Measurements from ENCODE around the gene LASP1. TPM values are rescaled to one million over a fixed set of nuclear protein-coding genes. Genes with fewer than 3 reads are reported as not detected.

Gene LASP1
- total RNA-seq, 1 donor from 2014 or later = 66.6 TPM

- Mint-ChIP-seq H3K4me1 (ENCODE audit: low read depth, unreplicated experiment) (peaks cover 13% of the 10 kb centered on the region), H3K4me3 (ENCODE audit: unreplicated experiment) (no peak overlapping the region), H3K36me3 (ENCODE audit: unreplicated experiment) (no peaks in the 10 kb centered on the region), H3K9me3 (ENCODE audit: unreplicated experiment) (peaks cover 11% of the 10 kb centered on the region), H3K27ac (ENCODE audit: unreplicated experiment) (no peak overlapping the region), H3K27me3 (ENCODE audit: unreplicated experiment) (no peaks in the 10 kb centered on the region)
- DNase-seq = no peak
- TF ChIP-seq CTCF (IDR thresholded peaks at IDR 0.05; ENCODE audit: partially characterized antibody, unreplicated experiment) = no peak
These were observed 21.3 kb upstream of the LASP1 start for GRCh38 chr17:38848557-38848891.

DNA sequence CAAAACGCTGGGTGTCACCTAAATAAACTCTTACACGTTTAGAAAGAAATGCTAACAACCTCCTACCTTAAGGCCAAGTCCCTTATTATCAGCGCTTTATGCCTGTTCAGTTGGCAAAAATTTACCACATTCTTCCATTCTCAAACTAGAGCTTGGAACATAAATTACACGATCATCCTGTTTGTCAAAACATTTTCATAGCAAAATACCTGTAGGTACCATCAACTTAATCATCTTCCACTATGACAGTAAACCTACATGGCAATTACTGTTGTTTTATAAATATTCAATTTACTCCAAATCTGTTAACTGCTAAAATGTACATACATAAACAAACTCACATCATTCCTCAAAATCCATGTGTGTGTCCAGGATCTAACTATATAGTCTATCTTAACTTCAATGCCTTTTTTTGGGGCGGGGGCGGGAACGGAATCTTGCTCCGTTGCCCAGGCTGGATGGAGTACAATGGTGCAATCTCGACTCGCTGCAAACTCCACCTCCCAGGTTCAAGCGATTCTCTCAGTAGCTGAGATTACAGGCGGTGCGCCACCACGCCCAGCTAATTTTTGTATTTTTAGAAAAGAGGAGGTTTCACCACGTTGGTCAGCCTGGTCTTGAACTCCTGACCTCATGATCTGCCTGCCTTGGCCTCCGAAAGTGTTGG is 20.8 kb upstream of the LASP1 start:
- Mint-ChIP-seq H3K27me3 (ENCODE audit: unreplicated experiment) (no peaks in the 10 kb centered on the region), H3K27ac (ENCODE audit: unreplicated experiment) (no peak overlapping the region), H3K36me3 (ENCODE audit: unreplicated experiment) (no peaks in the 10 kb centered on the region), H3K9me3 (ENCODE audit: unreplicated experiment) (peaks cover 13% of the 10 kb centered on the region), H3K4me1 (ENCODE audit: low read depth, unreplicated experiment) (peaks cover 13% of the 10 kb centered on the region), H3K4me3 (ENCODE audit: unreplicated experiment) (no peak overlapping the region)
- no peak for TF ChIP-seq CTCF (IDR thresholded peaks at IDR 0.05; ENCODE audit: partially characterized antibody, unreplicated experiment)
- DNase-seq = no peak

GRCh38 chr17:38850374-38850773 is 19.5 kb upstream of the LASP1 start:
- Mint-ChIP-seq H3K27ac (ENCODE audit: unreplicated experiment) (peak overlapping the region; percentile 72), H3K27me3 (ENCODE audit: unreplicated experiment) (no peaks in the 10 kb centered on the region), H3K4me3 (ENCODE audit: unreplicated experiment) (peak overlapping the region; percentile 38), H3K36me3 (ENCODE audit: unreplicated experiment) (no peaks in the 10 kb centered on the region), H3K4me1 (ENCODE audit: low read depth, unreplicated experiment) (peaks cover 13% of the 10 kb centered on the region), H3K9me3 (ENCODE audit: unreplicated experiment) (peaks cover 15% of the 10 kb centered on the region)
- no peak for DNase-seq
- no peak for TF ChIP-seq CTCF (IDR thresholded peaks at IDR 0.05; ENCODE audit: partially characterized antibody, unreplicated experiment)

- no peak for DNase-seq
- Mint-ChIP-seq H3K4me1 (ENCODE audit: low read depth, unreplicated experiment) (peaks cover 13% of the 10 kb centered on the region), H3K4me3 (ENCODE audit: unreplicated experiment) (peak overlapping the region; percentile 97), H3K9me3 (ENCODE audit: unreplicated experiment) (peaks cover 15% of the 10 kb centered on the region), H3K36me3 (ENCODE audit: unreplicated experiment) (no peaks in the 10 kb centered on the region), H3K27ac (ENCODE audit: unreplicated experiment) (peak overlapping the region; percentile 48), H3K27me3 (ENCODE audit: unreplicated experiment) (no peaks in the 10 kb centered on the region)
- TF ChIP-seq CTCF (IDR thresholded peaks at IDR 0.05; ENCODE audit: partially characterized antibody, unreplicated experiment) = no peak
These were observed 18.4 kb upstream of the LASP1 start for GRCh38 chr17:38851434-38851833.

DNA sequence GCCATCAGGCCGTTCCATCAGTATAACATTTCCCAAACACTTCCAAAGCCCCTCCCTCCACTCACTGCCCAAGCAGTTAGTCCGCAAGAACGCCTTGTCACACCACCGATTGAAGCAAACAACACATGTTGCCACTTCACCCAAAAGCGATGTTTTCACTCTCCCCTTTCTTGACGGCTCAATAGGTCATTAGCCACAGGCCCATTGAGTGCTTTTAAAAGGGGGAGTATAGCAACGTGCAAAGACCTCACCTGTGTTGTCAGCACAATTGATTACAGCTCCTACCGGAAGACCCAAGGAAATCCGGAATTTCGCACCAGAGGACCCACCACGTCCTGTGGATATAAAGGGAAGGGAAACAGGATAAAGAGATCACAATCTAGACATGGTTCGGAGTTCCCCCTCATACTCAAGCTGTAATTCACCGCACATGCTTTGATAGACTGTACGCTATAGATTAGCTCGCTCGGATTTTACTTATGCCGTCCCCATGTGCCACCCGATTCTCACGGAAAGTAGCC is 17.0 kb upstream of the LASP1 start:
- Mint-ChIP-seq H3K4me1 (ENCODE audit: low read depth, unreplicated experiment) (peaks cover 13% of the 10 kb centered on the region), H3K36me3 (ENCODE audit: unreplicated experiment) (no peaks in the 10 kb centered on the region), H3K27ac (ENCODE audit: unreplicated experiment) (peak overlapping the region; percentile 98)

More for the DNA sequence above, 17.0 kb upstream of the LASP1 start:
- no peak for DNase-seq
- Mint-ChIP-seq H3K9me3 (ENCODE audit: unreplicated experiment) (peaks cover 15% of the 10 kb centered on the region), H3K27me3 (ENCODE audit: unreplicated experiment) (peaks cover 2% of the 10 kb centered on the region), H3K4me3 (ENCODE audit: unreplicated experiment) (peak overlapping the region; percentile 97)
- no peak for TF ChIP-seq CTCF (IDR thresholded peaks at IDR 0.05; ENCODE audit: partially characterized antibody, unreplicated experiment)

Measured in glutamatergic neuron (in vitro differentiated cells).